NCI-H2029 (cell line): ENCODE results near the gene TNFRSF18.
A peak's percentile ranks its signal among the peaks of the same experiment; 100 is the strongest.
"Not testable (repeated sequence)": the region's sequence is repeated elsewhere in the genome, so short reads cannot be mapped to it uniquely, and the experiment has no call there.

ENCODE experiments used
- DNase-seq: peaks from one replicate; lab custom pipeline; 2025; lab: John Stamatoyannopoulos, UW

Gene TNFRSF18

GRCh38 chr1:1197551-1198422 lies 8.6 kb downstream of the TNFRSF18 start:
- DNase-seq, result no peak

GRCh38 chr1:1197188-1197500 lies 9.2 kb downstream of the TNFRSF18 start:
- no peak for DNase-seq

GRCh38 chr1:1196431-1197187 lies 9.8 kb downstream of the TNFRSF18 start:
- DNase-seq, result no peak

GRCh38 chr1:1195726-1196125 lies 10.7 kb downstream of the TNFRSF18 start:
- not testable (repeated sequence) for DNase-seq

- DNase-seq, result no peak
Measured at GRCh38 chr1:1194723-1195122, 11.7 kb downstream of the TNFRSF18 start.

GRCh38 chr1:1191734-1192133 lies 14.7 kb downstream of the TNFRSF18 start:
- DNase-seq, result no peak

GRCh38 chr1:1189111-1189510 lies 17.3 kb downstream of the TNFRSF18 start:
- no peak for DNase-seq

- DNase-seq, result peak; percentile 39
Measured at GRCh38 chr1:1187938-1188337, 18.5 kb downstream of the TNFRSF18 start.

- no peak for DNase-seq
Measured at GRCh38 chr1:1185101-1185765, 21.2 kb downstream of the TNFRSF18 start.

GRCh38 chr1:1183833-1184775 lies 22.3 kb downstream of the TNFRSF18 start:
- no peak for DNase-seq

- DNase-seq, result no peak
Measured at GRCh38 chr1:1183221-1183747, 23.1 kb downstream of the TNFRSF18 start.

GRCh38 chr1:1182491-1183220 lies 23.7 kb downstream of the TNFRSF18 start:
- DNase-seq, result no peak

- DNase-seq, result no peak
Measured at GRCh38 chr1:1181938-1182410, 24.4 kb downstream of the TNFRSF18 start.

GRCh38 chr1:1181129-1181937 lies 25.1 kb downstream of the TNFRSF18 start:
- DNase-seq, result no peak

- no peak for DNase-seq
Measured at GRCh38 chr1:1179983-1180861, 26.2 kb downstream of the TNFRSF18 start.

GRCh38 chr1:1179346-1179982 lies 26.9 kb downstream of the TNFRSF18 start:
- DNase-seq, result no peak

- no peak for DNase-seq
Measured at GRCh38 chr1:1178794-1179331, 27.5 kb downstream of the TNFRSF18 start.
